Left ventricle myocardium superior (tissue), 1 donor: ENCODE results near the gene LCAT. TPM values are rescaled to one million over a fixed set of nuclear protein-coding genes. Genes with fewer than 3 reads are reported as not detected.

ENCODE experiments used
- ATAC-seq: fragments of 200-7000 bp; cut with Tn5 transposase; one replicate; pipeline ENCODE4 v1.9.1; 2020; ENCODE audit warnings: mild to moderate bottlenecking, moderate library complexity
- DNase-seq: peaks from one replicate; pipeline ENCODE4 v3.0.0-alpha.2; 2020
- intact Hi-C: fragments of 100-400 bp; cut with micrococcal nuclease; formaldehyde crosslinking; loops from one replicate; pipeline ENCODE4 v1.11.0; 2022
- total RNA-seq: library from RNA; stranded (reverse); fragmentation: NEBNext Ultra II Directional; extraction: Animal tissue kit (Norgen Biotek cat#: 25700); gene quantifications from one replicate; pipeline ENCODE4 v1.2.1, GENCODE V29; 2021
- donor health status: DM: no; HTN: yes; CAD: no; lungs with severe emphysema.

Gene LCAT
- total RNA-seq, 1 donor from 2014 or later = 21.9 TPM

DNA sequence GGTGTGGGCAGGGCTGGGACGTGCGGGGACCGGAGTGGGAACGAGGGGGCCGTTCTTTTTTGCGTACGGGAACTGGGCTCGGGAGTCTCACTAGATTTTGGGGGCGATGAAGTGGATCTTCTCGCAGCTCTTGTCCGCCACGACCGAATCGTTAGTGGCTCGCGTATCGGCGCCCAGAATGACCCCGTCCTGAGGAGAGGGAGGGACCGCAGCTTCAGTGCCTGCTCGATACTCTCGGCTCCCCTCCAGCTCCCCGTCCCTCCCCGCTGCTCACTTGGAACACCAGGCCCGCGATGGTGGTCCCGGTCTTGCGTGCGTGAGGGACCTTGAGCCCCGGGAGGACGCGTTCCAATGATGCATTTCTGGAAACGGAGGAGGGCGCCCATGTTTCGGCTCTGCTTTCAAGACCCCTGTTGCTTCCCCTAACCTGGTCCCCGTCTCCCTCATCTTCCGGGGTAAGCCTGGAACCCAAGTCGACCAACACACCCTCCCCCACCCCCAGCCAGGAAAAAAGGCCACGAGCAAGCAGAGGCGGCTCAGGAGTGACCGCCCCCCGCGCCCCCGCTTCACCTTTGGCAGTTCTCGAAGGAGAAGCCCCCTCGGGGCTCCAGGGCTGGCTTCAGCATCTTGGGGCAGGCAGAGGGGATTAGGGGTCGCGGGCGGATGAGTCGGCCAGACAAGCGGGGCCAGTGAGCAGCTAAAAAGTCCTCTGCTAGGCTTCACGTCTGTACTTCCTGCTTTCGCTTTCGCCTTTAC is 7.6 kb downstream of the LCAT start, which contains the start of gene PSMB10:
TSS of gene PSMB10 (minus strand) at position 727 of the 756 bp plus-strand sequence. CDS start at position 626, 101 bp downstream.
- ATAC-seq (peak; percentile 33), DNase-seq (peak; percentile 61)
- intact Hi-C loops = no loop called here

DNA sequence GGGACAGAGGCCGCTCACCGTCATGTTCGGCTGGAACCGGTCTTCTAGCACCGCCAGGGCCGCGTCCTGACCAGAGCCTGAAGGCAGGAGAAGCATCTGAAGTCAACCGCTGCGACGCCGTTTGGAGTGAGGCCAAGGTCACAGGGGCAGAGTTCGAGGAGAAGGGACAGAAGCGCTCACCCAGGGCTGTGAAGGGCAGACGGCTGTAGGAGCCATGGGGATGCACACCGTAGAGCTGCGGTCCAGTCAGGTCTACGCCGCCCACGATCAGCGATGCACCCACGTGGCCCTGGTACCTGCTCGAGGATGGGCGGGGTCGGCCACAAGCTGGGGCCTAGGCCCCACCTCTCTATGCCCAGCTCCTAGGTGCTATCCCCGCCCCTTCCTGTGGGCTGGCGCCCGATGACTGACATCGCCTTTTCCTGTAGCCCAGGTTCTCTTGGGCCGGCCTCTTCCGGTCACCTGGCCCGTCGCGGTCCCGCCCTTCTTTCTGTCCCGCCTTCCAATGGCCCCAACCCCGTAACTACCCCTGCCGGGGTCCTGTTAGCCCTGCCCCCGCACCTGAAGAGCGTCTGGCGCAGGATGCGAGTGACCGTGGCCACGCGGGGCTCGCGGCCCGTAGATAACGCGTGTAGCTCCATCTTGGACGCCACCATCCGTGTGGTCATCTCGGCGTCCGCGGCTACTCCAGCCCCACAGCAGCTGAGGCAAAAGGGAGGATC is 8.4 kb downstream of the LCAT start:
- DNase-seq (peak; percentile 96), ATAC-seq (peak; percentile 91)
- intact Hi-C loops = no loop called here

DNA sequence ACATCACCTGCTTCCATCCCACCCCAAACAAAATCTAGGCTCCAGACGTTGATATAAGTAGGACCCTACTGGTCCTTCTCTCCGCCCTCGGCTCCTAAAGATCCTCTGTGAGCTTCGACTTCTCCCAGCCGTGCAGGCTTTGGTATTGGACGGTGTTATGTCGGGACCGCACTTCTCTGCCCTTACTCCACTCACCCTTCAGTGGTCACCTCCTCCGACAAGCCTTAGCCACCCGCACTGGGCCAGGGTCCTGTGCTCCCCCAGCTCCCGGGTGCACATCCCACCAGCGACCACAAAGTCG is 8.9 kb downstream of the LCAT start:
- intact Hi-C loops = no loop called here
- peak; percentile 6 for ATAC-seq
- DNase-seq = no peak

DNA sequence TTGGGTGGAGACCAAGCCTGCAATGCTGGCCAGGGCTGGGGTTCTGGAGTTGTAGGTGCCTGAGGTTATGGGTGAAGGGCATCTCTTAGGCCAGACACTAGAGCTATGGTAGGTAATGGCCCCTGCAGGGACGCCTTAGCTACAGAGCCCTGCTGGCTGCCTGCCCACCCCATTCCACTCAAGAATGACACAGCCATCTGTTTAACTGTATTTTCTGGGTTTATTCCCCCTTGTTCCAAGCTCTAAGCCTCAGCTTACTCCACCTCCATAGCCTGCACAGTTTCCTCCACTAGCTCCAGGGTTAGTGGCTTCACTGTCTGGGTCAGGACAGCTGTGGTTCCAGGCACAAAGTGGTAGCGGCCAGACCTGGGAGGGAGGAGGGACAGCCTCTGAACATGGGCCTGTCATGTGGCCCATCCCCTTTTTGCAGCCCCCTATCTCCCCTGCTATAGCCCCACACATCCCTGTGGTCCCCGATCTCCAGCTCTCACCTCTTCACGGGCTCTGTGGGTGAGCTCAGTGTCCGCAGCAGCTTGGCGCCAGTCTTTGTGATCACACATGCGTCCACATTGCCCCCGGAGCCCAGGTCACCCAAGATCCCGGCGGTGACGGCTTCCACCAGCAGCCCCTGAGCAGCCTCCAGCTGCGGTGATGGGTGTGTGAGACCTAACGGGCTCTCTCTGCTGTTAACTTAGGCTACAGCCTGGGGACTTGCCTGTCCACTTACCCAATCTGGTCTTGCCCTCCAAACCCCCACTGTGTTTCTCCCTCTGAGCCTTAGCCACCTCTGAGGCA is 9.4 kb downstream of the LCAT start:
- intact Hi-C loops = no loop called here
- DNase-seq (no peak), ATAC-seq (peak; percentile 0)

DNA sequence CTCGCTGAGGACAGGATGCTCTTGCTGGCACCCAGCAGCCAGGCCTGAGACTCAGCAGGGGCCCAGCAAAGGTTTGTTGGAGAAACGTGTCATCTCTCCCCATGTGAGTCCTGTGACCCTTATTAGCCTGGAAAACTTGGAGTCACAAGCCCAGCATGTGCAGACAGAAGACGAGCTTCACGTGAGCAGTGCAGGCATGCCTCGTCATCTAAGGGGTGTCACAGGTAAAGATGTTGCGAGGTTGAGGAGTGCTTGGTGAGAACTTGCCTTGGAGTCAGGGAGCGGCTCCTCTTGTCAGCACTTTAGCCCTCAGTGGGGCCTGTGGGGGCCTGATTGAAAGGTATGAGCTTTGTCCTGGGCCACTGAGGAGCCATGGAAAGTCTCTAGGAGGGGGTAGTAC is 10.1 kb downstream of the LCAT start:
- ATAC-seq (no peak), DNase-seq (no peak)
- intact Hi-C loops = no loop called here

DNA sequence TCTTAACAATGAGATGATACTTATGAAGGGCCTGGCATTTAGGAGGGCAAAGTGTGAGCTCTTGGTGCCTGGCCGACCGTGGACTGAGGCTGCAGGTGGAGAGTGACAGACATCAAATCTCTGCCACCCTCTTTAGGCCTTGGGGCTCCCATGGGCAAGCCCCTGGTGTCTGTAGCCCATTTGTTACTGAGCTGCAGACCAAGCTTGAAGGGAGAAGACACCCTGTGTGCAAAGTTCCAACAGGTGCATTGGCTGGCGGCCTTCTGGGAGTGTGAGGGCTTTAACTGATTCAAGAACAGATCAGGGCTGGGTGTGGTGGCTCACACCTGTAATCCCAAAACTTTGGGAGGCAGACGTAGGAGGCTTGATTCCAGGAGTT is 11.5 kb downstream of the LCAT start:
- ATAC-seq (no peak), DNase-seq (no peak)
- intact Hi-C loops = no loop called here

DNA sequence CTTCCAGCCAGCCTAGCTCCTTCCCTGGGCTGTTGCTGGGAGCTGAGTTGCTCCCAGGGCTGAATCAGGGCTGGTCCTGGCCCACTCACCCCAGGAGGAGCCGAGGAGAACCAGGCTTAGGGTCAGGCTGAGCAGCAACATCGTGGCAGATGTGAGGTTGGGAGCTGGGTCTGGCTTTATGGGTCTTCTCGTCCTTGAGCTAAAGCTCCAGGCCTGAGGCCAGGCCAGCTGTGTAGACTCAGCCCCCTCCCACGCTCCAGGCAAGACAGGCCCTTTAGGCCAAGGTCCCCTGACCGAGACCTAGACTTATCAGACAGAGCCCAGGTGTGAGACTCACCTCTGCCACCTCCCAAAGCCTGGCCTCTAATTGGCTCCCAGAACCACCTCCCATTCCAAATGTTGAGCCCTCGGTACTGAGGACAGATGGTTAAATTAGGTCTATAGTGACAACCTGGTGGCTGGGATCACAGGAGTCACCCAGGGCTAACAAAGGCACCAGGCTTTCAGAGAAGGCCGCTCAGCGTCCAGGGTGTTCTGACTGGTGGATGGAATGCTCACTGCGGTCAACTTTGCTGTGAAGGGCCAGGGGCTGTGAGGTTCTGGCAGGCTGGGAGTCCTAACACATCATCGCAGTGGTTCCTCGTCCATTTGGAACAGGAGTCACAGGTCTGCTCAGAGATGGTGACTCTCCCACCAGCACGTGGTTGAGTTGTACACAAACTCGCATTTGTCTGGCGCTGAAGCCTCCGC is 12.0 kb downstream of the LCAT start, which contains the start of gene CTRL:
TSS of gene CTRL (minus strand) at position 151 of the 750 bp plus-strand sequence. CDS start at position 141, 10 bp downstream.
- ATAC-seq (no peak), DNase-seq (no peak)
- intact Hi-C loops = no loop called here

DNA sequence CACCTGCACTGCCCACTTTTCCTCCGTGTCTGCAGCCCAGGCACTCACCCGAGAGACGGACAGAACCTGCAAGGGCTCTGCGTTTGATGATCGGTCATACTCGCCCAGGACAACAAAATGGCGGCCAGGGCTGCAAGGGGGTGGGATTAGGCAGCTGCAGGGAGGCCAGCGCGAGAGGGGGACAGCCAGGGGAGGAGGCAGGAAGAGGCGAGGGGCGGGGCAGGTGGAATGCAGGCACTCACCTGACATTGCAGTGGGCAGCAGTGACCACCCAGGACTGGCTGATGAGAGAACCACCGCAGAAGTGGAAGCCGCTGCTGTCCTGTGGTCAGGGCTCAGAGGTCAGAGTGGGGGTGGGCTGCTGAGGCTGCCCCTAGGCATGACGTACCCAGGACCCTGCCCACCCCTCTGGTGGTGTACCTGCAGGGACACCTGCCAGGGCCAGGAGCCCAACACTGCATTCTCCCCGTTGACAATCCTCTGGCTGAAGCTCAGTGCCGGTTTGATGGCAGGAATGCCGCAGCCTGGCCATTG is 13.2 kb downstream of the LCAT start:
- DNase-seq (no peak), ATAC-seq (no peak)
- intact Hi-C loops = no loop called here

DNA sequence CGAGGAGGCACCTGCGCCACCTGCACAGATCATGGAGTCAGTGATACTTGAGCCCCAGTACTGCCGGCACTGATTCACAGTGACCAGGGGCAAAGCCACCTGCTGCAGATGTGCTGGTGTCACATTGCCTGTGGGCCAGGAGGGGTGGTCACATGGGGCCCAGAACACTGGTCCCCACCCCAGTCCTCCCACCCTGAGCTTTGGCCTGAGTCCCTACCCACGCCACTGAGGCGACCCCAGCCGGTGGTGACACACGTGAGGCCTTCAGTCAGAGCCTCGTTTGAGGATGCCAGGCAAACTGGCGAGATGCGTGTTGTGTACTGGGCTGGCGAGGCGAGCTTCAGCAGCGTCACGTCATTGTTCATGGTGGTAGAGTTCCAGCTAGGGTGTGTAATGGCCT is 13.7 kb downstream of the LCAT start:
- intact Hi-C loops = no loop called here
- DNase-seq (no peak), ATAC-seq (no peak)

DNA sequence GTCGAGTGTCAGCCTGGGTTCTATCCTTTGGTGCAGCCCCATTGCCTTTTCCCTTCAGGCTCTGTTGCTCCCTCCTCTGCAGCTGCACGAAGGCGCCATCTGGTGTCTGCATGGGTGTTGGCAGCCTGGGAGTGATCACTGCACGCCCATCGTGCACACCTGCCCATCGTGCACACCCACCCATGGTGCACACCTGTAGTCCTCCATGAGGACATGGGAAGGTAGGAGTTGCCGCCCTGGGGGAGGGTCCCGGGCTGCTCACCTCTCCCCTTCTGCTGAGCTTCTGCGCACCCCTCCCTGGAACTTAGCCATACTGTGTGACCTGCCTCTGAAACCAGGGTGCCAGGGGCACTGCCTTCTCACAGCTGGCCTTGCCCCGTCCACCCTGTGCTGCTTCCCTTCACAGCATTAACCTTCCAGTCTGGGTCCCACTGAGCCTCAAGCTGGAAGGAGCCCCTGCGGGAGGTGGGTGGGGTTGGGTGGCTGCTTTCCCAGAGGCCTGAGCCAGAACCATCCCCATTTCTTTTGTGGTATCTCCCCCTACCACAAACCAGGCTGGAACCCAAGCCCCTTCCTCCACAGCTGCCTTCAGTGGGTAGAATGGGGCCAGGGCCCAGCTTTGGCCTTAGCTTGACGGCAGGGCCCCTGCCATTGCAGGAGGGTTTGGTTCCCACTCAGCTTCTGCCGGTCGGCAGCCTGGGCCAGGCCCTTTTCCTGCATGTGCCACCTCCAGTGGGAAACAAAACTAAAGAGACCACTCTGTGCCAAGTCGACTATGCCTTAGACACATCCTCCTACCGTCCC is 15.2 kb downstream of the LCAT start:
- intact Hi-C loops = loop anchor here (5.0 kb wide), 1 partner anchor 111 kb away; no protein-coding TSS in a partner anchor
- DNase-seq = peak; percentile 83
- ATAC-seq = peak; percentile 68

DNA sequence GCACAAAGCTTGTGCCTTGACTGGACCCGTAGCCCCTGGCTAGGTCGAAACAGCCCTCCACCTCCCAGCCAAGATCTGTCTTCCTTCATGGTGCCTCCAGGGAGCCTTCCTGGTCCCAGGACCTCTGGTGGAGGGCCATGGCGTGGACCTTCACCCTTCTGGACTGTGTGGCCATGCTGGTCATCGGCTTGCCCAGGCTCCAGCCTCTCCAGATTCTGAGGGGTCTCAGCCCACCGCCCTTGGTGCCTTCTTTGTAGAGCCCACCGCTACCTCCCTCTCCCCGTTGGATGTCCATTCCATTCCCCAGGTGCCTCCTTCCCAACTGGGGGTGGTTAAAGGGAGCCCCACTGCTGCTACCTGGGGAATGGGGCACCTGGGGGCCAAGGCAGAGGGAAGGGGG is 15.8 kb downstream of the LCAT start:
- DNase-seq (no peak), ATAC-seq (no peak)
- intact Hi-C loops = loop anchor here (5.0 kb wide), 1 partner anchor 111 kb away; no protein-coding TSS in a partner anchor

DNA sequence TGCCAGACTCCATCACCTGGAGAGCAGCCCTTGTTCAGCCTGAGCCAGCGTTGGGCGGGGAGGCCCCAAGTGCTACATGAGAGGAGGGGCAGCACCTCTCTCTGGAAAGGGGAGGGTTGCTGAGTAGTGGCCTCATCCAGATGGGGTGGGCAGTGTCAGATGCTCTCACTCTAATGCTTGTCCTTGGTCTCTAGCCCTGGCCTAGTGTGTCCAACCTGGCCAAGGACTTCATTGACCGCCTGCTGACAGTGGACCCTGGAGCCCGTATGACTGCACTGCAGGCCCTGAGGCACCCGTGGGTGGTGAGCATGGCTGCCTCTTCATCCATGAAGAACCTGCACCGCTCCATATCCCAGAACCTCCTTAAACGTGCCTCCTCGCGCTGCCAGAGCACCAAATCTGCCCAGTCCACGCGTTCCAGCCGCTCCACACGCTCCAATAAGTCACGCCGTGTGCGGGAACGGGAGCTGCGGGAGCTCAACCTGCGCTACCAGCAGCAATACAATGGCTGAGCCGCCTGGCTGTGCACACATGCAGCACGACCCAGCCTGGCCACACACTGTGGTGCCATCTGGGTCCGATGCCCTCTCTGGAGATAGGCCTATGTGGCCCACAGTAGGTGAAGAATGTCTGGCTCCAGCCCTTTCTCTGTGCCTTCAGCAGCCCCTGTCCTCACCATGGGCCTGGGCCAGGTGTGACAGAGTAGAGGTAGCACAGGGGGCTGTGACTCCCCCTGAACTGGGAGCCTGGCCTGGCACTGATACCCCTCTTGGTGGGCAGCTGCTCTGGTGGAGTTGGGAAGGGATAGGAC is 16.6 kb downstream of the LCAT start:
- intact Hi-C loops = loop anchor here (5.0 kb wide), 1 partner anchor 110 kb away; no protein-coding TSS in a partner anchor
- DNase-seq = no peak
- no peak for ATAC-seq

DNA sequence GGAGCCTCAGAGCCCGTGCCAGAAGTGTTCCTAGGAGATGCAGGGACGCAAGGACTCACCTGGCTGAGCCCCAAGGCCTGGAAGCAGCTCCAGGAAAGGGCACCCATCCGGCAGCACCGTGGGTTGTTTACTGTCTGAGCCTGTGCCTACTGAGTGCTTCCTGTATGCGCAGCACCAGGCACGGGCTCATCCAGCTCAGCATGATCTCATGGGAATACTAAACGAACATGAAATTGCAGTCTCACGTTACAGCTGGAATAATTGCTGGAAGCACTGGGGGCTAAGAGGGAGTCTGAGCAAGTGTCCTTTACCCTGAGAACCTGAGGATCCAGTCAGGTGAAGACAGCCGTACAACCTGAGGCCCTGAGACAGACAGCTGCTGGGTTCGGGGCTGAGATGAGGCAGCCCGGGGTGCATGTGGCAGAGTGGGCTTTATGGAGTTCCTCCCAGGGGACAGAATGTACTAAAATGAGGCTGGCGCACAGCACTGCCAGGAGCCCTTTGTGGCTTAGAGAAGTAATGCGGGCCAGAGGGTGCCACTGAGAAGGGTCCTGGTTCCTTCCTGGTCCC is 17.7 kb downstream of the LCAT start:
- intact Hi-C loops = loop anchor here (5.0 kb wide), 1 partner anchor 109 kb away; no protein-coding TSS in a partner anchor
- ATAC-seq (no peak), DNase-seq (peak; percentile 41)

DNA sequence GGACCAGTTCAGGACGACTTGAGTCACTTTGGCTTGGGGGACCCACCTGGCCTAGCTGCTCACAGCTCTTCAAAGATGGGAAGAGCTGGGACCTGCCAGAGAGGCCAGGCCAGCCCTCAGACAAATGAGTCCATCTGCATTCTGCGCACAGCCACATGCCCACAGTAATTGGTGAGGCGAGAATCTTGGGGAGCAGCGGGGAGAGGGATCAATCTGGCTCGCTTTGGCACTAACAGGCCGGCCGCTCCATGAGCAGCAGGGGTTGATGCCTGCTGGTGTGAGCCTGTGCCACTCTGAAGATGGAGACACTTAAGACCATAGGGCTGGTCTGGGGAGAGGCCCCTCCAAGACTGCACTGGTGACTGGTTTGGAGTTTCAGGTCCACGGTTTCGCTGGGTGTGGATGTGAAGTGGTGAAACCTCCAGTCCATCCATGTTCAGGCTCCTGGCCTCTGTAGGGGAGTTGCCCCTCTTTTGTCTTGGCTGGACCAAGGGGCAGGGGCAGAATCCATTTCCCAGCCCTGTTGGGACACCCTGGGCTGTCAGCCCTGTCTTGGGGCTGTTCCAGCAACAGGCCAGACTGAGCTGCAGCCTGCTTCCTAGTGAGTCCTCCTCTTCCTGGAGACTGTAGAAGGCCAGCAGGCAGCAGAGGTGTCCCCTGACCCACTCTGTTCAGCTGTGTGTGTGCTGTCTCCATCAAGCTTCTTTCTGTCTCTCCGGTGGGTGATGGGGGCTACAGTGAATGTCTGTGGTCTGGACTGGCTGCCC is 19.6 kb downstream of the LCAT start:
- no peak for DNase-seq
- no peak for ATAC-seq
- intact Hi-C loops = no loop called here

DNA sequence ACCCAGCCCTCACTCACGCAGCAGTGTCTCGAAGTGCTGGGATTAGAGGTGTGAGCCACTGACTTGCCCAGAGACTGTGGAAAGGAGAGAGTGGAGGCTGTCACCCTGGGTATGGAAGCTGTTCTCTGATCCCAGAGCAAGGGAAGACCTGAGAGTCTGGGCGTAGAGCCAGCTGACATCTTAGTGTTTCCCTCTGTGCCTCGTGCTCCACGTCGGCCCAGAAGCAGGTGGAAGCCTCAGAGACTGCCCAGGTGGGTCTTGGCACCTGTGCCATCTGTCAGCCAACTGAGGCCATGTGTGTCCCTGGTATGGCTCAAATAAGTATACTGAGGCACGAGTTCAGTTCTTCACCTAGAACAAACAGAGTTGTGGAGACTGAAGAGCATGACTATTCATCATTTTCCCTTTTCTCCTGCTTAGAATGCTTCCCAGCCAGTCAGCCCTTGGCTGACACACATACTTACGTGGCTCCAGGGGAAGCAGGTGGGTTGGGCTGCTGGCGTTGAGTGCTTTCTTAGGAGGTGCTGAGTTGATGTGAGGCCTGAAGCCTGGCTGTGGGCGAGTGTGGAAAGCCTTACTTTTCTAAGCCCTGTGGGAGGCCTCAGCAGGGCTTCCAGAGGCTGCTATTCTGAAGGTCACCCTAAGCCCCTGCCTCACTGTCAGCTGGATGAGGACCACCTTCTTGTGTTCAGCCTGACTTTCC is 20.4 kb downstream of the LCAT start:
- DNase-seq = peak; percentile 51
- intact Hi-C loops = no loop called here
- ATAC-seq = peak; percentile 53

DNA sequence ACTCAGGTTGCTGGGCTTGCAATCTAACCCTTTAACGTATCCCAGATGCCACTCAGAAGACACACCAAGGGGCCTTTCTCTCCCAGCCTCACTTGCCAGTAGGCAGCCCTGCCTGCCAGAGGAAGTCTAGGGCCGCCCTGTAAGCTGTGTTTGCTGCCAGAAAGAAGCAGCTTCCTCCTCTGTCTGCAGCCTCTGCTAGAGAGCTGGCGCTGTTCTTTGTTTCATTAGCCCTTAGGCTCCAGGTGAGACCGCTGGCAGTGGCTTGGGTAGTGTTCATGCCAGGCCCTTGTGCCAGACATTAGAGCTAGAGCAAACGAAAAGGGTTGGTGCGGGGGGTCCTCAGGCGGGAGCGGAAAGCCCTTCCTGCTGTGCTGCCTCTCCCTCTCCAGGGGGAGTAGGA is 21.2 kb downstream of the LCAT start:
- ATAC-seq (no peak), DNase-seq (no peak)
- intact Hi-C loops = no loop called here
